ENCODE measurements around the gene CIB4. TPM values are rescaled to one million over a fixed set of nuclear protein-coding genes. Genes with fewer than 3 reads are reported as not detected.
A peak's percentile ranks its signal among the peaks of the same experiment; 100 is the strongest.

The CIB4 gene
- total RNA-seq, 4 donors from 2014 or later: not detected

DNA sequence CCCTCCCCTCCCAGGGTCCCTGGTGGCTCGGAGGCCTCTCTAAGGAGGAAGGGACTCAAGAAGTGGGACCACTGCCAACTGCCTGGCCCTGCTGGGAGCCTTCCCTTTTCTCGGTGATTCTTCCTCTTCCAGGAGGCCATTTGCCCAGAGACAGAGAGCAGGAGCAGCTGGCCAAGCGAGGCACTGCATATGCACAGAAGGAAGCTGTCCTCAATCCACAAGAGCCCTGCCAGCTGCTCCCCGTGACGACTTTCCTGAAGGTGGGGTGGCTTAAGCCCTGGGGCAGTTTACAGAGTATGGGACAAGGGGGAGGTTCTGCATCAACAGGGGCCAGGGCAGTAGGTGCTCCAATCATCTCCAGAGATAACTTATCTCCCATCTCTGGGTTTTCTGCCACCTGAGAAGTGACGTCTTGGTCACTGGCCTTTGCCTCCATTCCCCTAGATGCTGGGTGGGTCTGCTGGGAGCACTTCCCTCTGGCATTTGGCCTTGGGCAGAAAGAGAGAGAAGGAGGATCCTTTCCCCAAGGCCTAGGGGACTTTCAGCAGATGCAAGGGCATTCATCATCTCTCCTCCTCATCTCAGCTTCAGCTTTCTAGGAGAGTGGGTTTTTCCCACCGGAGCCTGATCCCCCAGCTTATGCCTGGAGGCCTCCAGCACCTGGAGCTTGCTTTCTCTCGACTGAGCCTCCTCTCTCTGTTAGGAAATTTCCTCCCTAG, 28.5 kb downstream of the CIB4 start:
- Histone ChIP-seq H3K27ac (replicated peaks in 1 of 4) (peak overlapping the region in 1 of 4 donors; percentile 68), H3K36me3 (no peaks in the 10 kb centered on the region), H3K4me1 (peaks cover 20 to 44% (median 42%) of the 10 kb centered on the region in 4 donors), H3K4me3 (no peak overlapping the region), H3K9me3 (no peaks in the 10 kb centered on the region), H3K27me3 (no peaks in the 10 kb centered on the region)
- no peak for TF ChIP-seq EP300 (IDR thresholded peaks at IDR 0.05)
- TF ChIP-seq POLR2AphosphoS5 (IDR thresholded peaks at IDR 0.05): no peak
- TF ChIP-seq POLR2A (IDR thresholded peaks at IDR 0.05; ENCODE audit: low read depth): no peak
- TF ChIP-seq, protein P1, sequence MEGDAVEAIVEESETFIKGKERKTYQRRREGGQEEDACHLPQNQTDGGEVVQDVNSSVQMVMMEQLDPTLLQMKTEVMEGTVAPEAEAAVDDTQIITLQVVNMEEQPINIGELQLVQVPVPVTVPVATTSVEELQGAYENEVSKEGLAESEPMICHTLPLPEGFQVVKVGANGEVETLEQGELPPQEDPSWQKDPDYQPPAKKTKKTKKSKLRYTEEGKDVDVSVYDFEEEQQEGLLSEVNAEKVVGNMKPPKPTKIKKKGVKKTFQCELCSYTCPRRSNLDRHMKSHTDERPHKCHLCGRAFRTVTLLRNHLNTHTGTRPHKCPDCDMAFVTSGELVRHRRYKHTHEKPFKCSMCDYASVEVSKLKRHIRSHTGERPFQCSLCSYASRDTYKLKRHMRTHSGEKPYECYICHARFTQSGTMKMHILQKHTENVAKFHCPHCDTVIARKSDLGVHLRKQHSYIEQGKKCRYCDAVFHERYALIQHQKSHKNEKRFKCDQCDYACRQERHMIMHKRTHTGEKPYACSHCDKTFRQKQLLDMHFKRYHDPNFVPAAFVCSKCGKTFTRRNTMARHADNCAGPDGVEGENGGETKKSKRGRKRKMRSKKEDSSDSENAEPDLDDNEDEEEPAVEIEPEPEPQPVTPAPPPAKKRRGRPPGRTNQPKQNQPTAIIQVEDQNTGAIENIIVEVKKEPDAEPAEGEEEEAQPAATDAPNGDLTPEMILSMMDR (IDR thresholded peaks at IDR 0.05): no peak
- intact Hi-C loops (cut with DNase I): no loop called here
- 54% methylated on average over 7 of the region's 8 CpGs for WGBS
- DNase-seq (ENCODE audit: extremely low spot score): peak; percentile 91

DNA sequence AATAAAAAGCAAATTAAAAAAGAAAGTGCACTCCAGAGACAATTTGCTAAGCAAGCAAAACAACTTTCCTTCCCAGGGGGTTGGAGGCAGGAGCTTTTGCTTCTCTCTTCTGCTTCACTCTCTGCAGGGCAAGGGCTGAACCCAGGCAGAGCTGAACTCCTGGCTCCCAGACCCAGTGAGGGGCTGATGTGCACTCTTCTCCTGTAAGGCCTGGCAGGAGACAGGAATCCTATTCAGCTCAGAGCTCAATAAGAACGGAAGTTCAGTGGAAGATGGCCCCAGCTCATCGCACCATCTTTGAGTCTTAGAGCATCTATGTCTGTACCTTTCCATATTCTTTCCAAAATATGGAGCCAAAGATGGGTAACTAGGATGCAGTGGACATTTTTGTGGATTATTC, 29.1 kb downstream of the CIB4 start:
- intact Hi-C loops (cut with DNase I): no loop called here
- no peak overlapping the region for H3K4me3 ChIP-seq
- peaks cover 20 to 44% (median 42%) of the 10 kb centered on the region in 4 donors for H3K4me1 ChIP-seq
- no peak overlapping the region for H3K27ac ChIP-seq (replicated peaks in 1 of 4)
- 100% methylated on average over 2 of the region's 2 CpGs for WGBS
- TF ChIP-seq EP300 (IDR thresholded peaks at IDR 0.05): no peak
- TF ChIP-seq POLR2AphosphoS5 (IDR thresholded peaks at IDR 0.05): no peak
- no peak for TF ChIP-seq POLR2A (IDR thresholded peaks at IDR 0.05; ENCODE audit: low read depth)
- TF ChIP-seq, protein P1 (IDR thresholded peaks at IDR 0.05): no peak
- no peaks in the 10 kb centered on the region for H3K36me3 ChIP-seq
- H3K9me3 ChIP-seq: no peaks in the 10 kb centered on the region
- H3K27me3 ChIP-seq: no peaks in the 10 kb centered on the region
- no peak for DNase-seq (ENCODE audit: extremely low spot score)

DNA sequence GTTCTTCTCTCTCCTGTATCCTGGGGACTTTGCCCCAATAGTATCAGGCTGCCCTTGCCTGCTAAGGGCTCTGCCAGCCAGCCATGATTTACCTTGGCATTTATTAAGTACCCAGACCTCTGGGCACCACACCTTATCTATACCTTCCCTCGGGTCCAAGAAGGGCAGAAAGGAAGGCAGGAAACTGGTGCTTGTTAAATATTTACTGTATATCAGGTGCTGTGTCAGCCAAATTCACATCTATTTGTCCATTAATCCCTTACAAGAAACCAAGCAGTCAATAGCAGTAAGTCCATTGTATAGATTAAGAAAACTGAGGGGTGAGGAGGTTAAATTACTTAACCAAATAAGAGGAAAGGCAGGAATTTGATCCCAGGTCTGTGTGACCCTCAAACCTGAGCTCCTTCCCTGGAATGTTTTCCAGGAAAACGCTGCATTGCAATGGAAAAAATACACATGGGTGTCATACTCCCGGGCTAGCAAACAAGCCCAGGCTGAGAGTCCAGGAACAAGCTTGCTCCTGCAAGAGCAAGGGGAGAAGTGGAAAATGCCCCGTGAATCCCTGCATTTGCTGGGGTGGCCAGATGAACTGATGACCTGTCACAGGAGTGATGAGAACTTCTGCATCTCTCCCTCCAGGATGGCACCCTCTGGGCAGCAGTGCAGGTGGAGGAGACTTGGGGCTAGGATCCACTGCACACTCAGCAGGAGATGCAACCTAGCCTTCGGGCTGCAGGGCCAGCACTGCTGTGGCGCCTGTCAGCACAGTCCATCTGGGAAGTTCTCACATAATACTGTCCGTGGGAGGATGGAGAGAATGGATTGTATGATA, 30.4 kb downstream of the CIB4 start:
- intact Hi-C loops (cut with DNase I): no loop called here
- WGBS: 78% methylated on average over 7 of the region's 7 CpGs
- Histone ChIP-seq H3K4me1 (peaks cover 20 to 37% (median 35%) of the 10 kb centered on the region in 4 donors), H3K27me3 (no peaks in the 10 kb centered on the region), H3K9me3 (no peaks in the 10 kb centered on the region), H3K4me3 (no peak overlapping the region), H3K36me3 (no peaks in the 10 kb centered on the region), H3K27ac (replicated peaks in 1 of 4) (no peak overlapping the region)
- TF ChIP-seq POLR2A (IDR thresholded peaks at IDR 0.05; ENCODE audit: low read depth) (no peak), POLR2AphosphoS5 (IDR thresholded peaks at IDR 0.05) (no peak), EP300 (IDR thresholded peaks at IDR 0.05) (no peak)
- TF ChIP-seq, protein P1 (IDR thresholded peaks at IDR 0.05): no peak
- DNase-seq (ENCODE audit: extremely low spot score): no peak

DNA sequence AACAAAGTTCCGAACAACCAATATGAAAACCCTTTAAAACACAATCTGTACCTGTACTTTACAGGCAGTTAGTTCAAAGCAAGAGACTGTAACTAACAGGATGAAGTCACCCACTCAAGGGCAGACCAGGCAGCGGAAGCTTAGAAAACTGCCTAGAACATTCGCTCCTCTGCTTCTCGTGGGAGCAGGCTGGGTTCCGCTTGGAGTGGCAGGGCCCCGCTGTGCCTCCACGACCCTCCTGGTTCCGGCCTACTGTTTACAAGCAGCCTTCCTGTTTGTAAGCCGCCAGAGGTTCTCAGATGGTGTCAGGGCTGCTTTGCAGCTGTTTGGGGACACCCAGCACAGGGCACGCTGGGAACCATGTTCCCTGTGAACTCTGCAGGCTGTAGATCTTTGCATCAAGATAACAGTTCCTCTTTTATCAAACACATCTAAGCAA, 31.3 kb downstream of the CIB4 start:
- 97% methylated on average over 10 of the region's 10 CpGs for WGBS
- peaks cover 18 to 33% (median 26%) of the 10 kb centered on the region in 4 donors for H3K4me1 ChIP-seq
- TF ChIP-seq POLR2AphosphoS5 (IDR thresholded peaks at IDR 0.05) (no peak), POLR2A (IDR thresholded peaks at IDR 0.05; ENCODE audit: low read depth) (no peak), EP300 (IDR thresholded peaks at IDR 0.05) (no peak)
- TF ChIP-seq, protein P1 (IDR thresholded peaks at IDR 0.05): no peak
- no peak for DNase-seq (ENCODE audit: extremely low spot score)
- H3K9me3 ChIP-seq: no peaks in the 10 kb centered on the region
- no peaks in the 10 kb centered on the region for H3K36me3 ChIP-seq
- no peak overlapping the region for H3K27ac ChIP-seq (replicated peaks in 1 of 4)
- intact Hi-C loops (cut with DNase I): loop anchor here (10.0 kb wide), 1 partner anchor 75 kb away; no protein-coding TSS in a partner anchor
- H3K27me3 ChIP-seq: no peaks in the 10 kb centered on the region
- no peak overlapping the region for H3K4me3 ChIP-seq
